ENCODE results near the gene RAP1A.
"Not testable (repeated sequence)": the region's sequence is repeated elsewhere in the genome, so short reads cannot be mapped to it uniquely, and the experiment has no call there.

Gene RAP1A

GRCh38 chr1:111630567-111630966 is 11.0 kb downstream of the RAP1A start:
- no peak for DNase-seq

GRCh38 chr1:111631502-111631901 is 11.9 kb downstream of the RAP1A start:
- no peak for DNase-seq

GRCh38 chr1:111632771-111633170 is 13.2 kb downstream of the RAP1A start:
- not testable (repeated sequence) for DNase-seq

- DNase-seq = no peak
These were observed 14.2 kb downstream of the RAP1A start for GRCh38 chr1:111633736-111634247.

GRCh38 chr1:111635324-111636009 is 15.9 kb downstream of the RAP1A start:
- DNase-seq = no peak

- no peak for DNase-seq
These were observed 18.7 kb downstream of the RAP1A start for GRCh38 chr1:111638320-111638719.

- no peak for DNase-seq
These were observed 20.1 kb downstream of the RAP1A start for GRCh38 chr1:111639602-111640198.

- no peak for DNase-seq
These were observed 23.5 kb downstream of the RAP1A start for GRCh38 chr1:111643097-111643496.

GRCh38 chr1:111643696-111644095 is 24.1 kb downstream of the RAP1A start:
- DNase-seq = no peak

GRCh38 chr1:111644506-111644905 is 24.9 kb downstream of the RAP1A start:
- DNase-seq = no peak

- DNase-seq = no peak
These were observed 28.1 kb downstream of the RAP1A start for GRCh38 chr1:111647736-111648135.

GRCh38 chr1:111648806-111649205 is 29.2 kb downstream of the RAP1A start:
- DNase-seq = no peak

- DNase-seq = no peak
These were observed 29.6 kb downstream of the RAP1A start for GRCh38 chr1:111649227-111649626.

- DNase-seq = no peak
These were observed 30.1 kb downstream of the RAP1A start for GRCh38 chr1:111649648-111650047.

- no peak for DNase-seq
These were observed 34.1 kb downstream of the RAP1A start for GRCh38 chr1:111653709-111654108.

GRCh38 chr1:111654839-111655238 is 35.2 kb downstream of the RAP1A start:
- DNase-seq = no peak

- no peak for DNase-seq
These were observed 36.8 kb downstream of the RAP1A start for GRCh38 chr1:111656086-111657017.

- DNase-seq = no peak
These were observed 39.0 kb downstream of the RAP1A start for GRCh38 chr1:111658622-111659021.

GRCh38 chr1:111660204-111661150 is 40.9 kb downstream of the RAP1A start:
- DNase-seq = no peak

GRCh38 chr1:111664652-111665051 is 45.1 kb downstream of the RAP1A start:
- DNase-seq = no peak

GRCh38 chr1:111665497-111665896 is 45.9 kb downstream of the RAP1A start:
- DNase-seq = no peak

- DNase-seq = no peak
These were observed 47.2 kb downstream of the RAP1A start for GRCh38 chr1:111666828-111667227.
